Calu3 (cell line): ENCODE results near the gene KLHL29. TPM values are rescaled to one million over a fixed set of nuclear protein-coding genes. Genes with fewer than 3 reads are reported as not detected.

Source experiments
- BruUV-seq: library from RNA; stranded (reverse); fragments of 400-500 nt; replicated peaks from 2 replicates; lab custom pipeline; 2021; lab: Mats Ljungman, UMichigan
- CTCF ChIA-PET: fragments of 300-600 bp; sonication (Branson Sonifier 250); formaldehyde crosslinking; loops from one replicate; lab custom pipeline; 2022; ENCODE audit warnings: antibody characterized with exemption; lab: Charles Lee
- DNase-seq: peaks from one replicate; pipeline ENCODE4 v3.0.0; 2022
- H3K27ac Mint-ChIP-seq: one replicate; pipeline ENCODE4 v1.8.0; 2022; ENCODE audit warnings: mixed read lengths; ENCODE audit not compliant: unreplicated experiment
- H3K27me3 Mint-ChIP-seq: one replicate; pipeline ENCODE4 v1.8.0; 2022; ENCODE audit warnings: mixed read lengths; ENCODE audit not compliant: unreplicated experiment
- H3K36me3 Mint-ChIP-seq: one replicate; pipeline ENCODE4 v1.8.0; 2022; ENCODE audit warnings: mild to moderate bottlenecking, moderate library complexity, mixed read lengths; ENCODE audit not compliant: insufficient read depth, unreplicated experiment
- H3K4me1 Mint-ChIP-seq: one replicate; pipeline ENCODE4 v1.8.0; 2022; ENCODE audit warnings: mild to moderate bottlenecking, low read depth, mixed read lengths; ENCODE audit not compliant: unreplicated experiment
- H3K4me3 Mint-ChIP-seq: one replicate; pipeline ENCODE4 v1.8.0; 2022; ENCODE audit warnings: mild to moderate bottlenecking, low read depth, moderate library complexity, mixed read lengths; ENCODE audit not compliant: unreplicated experiment
- H3K9me3 Mint-ChIP-seq: one replicate; pipeline ENCODE4 v1.8.0; 2022; ENCODE audit warnings: low read depth, mixed read lengths; ENCODE audit not compliant: unreplicated experiment
- CTCF ChIP-seq: fragments of 200-600 bp; IDR thresholded peaks from one replicate; pipeline ENCODE4 v1.8.0; 2022; ENCODE audit warnings: antibody characterized with exemption; ENCODE audit not compliant: unreplicated experiment
- intact Hi-C: fragments of 100-400 bp; cut with micrococcal nuclease; formaldehyde crosslinking; loops from one replicate; pipeline ENCODE4 v1.10.0; 2022; ENCODE audit not compliant: unreplicated experiment
- total RNA-seq: library from RNA; stranded (reverse); gene quantifications from 2 replicates; pipeline ENCODE4 v1.2.3, GENCODE V29; 2022

The KLHL29 gene
- total RNA-seq, 1 experiment from 2014 or later = 11.9 TPM

- Mint-ChIP-seq H3K9me3 (no peaks in the 10 kb centered on the region), H3K4me3 (no peak overlapping the region), H3K27me3 (no peaks in the 10 kb centered on the region), H3K27ac (no peak overlapping the region), H3K4me1 (peaks cover 23% of the 10 kb centered on the region), H3K36me3 (no peaks in the 10 kb centered on the region)
- DNase-seq = no peak
- no peak for TF ChIP-seq CTCF
- intact Hi-C loops = no loop called here
- no TSS peak for BruUV-seq
- CTCF ChIA-PET = interaction anchor here (0.6 kb wide), 1 partner anchor 18 kb away, joined by 3 read pairs; no protein-coding TSS in a partner anchor
Measured at GRCh38 chr2:23414106-23414505, 29.1 kb downstream of the KLHL29 start.

- TF ChIP-seq CTCF = no peak
- Mint-ChIP-seq H3K4me3 (no peak overlapping the region), H3K36me3 (no peaks in the 10 kb centered on the region), H3K4me1 (peaks cover 23% of the 10 kb centered on the region), H3K27ac (no peak overlapping the region), H3K27me3 (no peaks in the 10 kb centered on the region), H3K9me3 (no peaks in the 10 kb centered on the region)
- CTCF ChIA-PET = no interaction called here
- DNase-seq = no peak
- intact Hi-C loops = no loop called here
- no TSS peak for BruUV-seq
Measured at GRCh38 chr2:23414871-23415270, 29.9 kb downstream of the KLHL29 start.

- H3K36me3 Mint-ChIP-seq = no peaks in the 10 kb centered on the region
- H3K27ac Mint-ChIP-seq = no peak overlapping the region
- H3K4me1 Mint-ChIP-seq = peaks cover 6% of the 10 kb centered on the region
- H3K27me3 Mint-ChIP-seq = no peaks in the 10 kb centered on the region
- BruUV-seq = no TSS peak
- no peak for TF ChIP-seq CTCF
- intact Hi-C loops = no loop called here
- H3K4me3 Mint-ChIP-seq = no peak overlapping the region
- CTCF ChIA-PET = no interaction called here
- no peaks in the 10 kb centered on the region for H3K9me3 Mint-ChIP-seq
- DNase-seq = no peak
Measured at GRCh38 chr2:23417310-23417709, 32.3 kb downstream of the KLHL29 start.

- CTCF ChIA-PET = interaction anchor here (0.7 kb wide), 1 partner anchor 92 kb away, joined by 3 read pairs; no protein-coding TSS in a partner anchor
- Mint-ChIP-seq H3K36me3 (no peaks in the 10 kb centered on the region), H3K27me3 (no peaks in the 10 kb centered on the region), H3K4me1 (no peaks in the 10 kb centered on the region), H3K27ac (no peak overlapping the region), H3K9me3 (no peaks in the 10 kb centered on the region), H3K4me3 (no peak overlapping the region)
- no peak for TF ChIP-seq CTCF
- DNase-seq = no peak
- intact Hi-C loops = no loop called here
- BruUV-seq = no TSS peak
Measured at GRCh38 chr2:23418056-23418455, 33.1 kb downstream of the KLHL29 start.
